Measurements from ENCODE around the gene VCAM1.
A peak's percentile ranks its signal among the peaks of the same experiment; 100 is the strongest.

The VCAM1 gene

GRCh38 chr1:100724281-100724680 is 4.7 kb downstream of the VCAM1 start:
- no peak for DNase-seq (ENCODE audit: low read depth)

- no peak for DNase-seq (ENCODE audit: low read depth)
These were observed 10.6 kb downstream of the VCAM1 start for GRCh38 chr1:100730130-100730529.

GRCh38 chr1:100731309-100731708 is 11.8 kb downstream of the VCAM1 start:
- DNase-seq (ENCODE audit: low read depth), result no peak

- no peak for DNase-seq (ENCODE audit: low read depth)
These were observed 12.2 kb downstream of the VCAM1 start for GRCh38 chr1:100731758-100732157.

- peak; percentile 85 for DNase-seq (ENCODE audit: low read depth)
These were observed 15.1 kb downstream of the VCAM1 start for GRCh38 chr1:100734676-100735075.

- DNase-seq (ENCODE audit: low read depth), result no peak
These were observed 15.7 kb downstream of the VCAM1 start for GRCh38 chr1:100735244-100735643.

- DNase-seq (ENCODE audit: low read depth), result no peak
These were observed 16.8 kb downstream of the VCAM1 start for GRCh38 chr1:100736324-100736723.

- peak; percentile 29 for DNase-seq (ENCODE audit: low read depth)
These were observed 17.2 kb downstream of the VCAM1 start for GRCh38 chr1:100736746-100737145.

- no peak for DNase-seq (ENCODE audit: low read depth)
These were observed 27.0 kb downstream of the VCAM1 start for GRCh38 chr1:100746542-100746932.

GRCh38 chr1:100747771-100748170 is 28.2 kb downstream of the VCAM1 start:
- DNase-seq (ENCODE audit: low read depth), result no peak

- no peak for DNase-seq (ENCODE audit: low read depth)
These were observed 30.7 kb downstream of the VCAM1 start for GRCh38 chr1:100750005-100750885.

GRCh38 chr1:100752791-100753190 is 33.2 kb downstream of the VCAM1 start:
- peak; percentile 33 for DNase-seq (ENCODE audit: low read depth)

- DNase-seq (ENCODE audit: low read depth), result no peak
These were observed 38.4 kb downstream of the VCAM1 start for GRCh38 chr1:100757946-100758345.

- DNase-seq (ENCODE audit: low read depth), result no peak
These were observed 39.6 kb downstream of the VCAM1 start for GRCh38 chr1:100759188-100759587.

GRCh38 chr1:100760511-100760910 is 41.0 kb downstream of the VCAM1 start:
- no peak for DNase-seq (ENCODE audit: low read depth)

- no peak for DNase-seq (ENCODE audit: low read depth)
These were observed 42.9 kb downstream of the VCAM1 start for GRCh38 chr1:100762461-100762860.

- peak; percentile 49 for DNase-seq (ENCODE audit: low read depth)
These were observed 47.8 kb downstream of the VCAM1 start for GRCh38 chr1:100767176-100767890.

- no peak for DNase-seq (ENCODE audit: low read depth)
These were observed 49.8 kb downstream of the VCAM1 start for GRCh38 chr1:100769323-100769722.

- no peak for DNase-seq (ENCODE audit: low read depth)
These were observed 50.5 kb downstream of the VCAM1 start for GRCh38 chr1:100769906-100770646.

- DNase-seq (ENCODE audit: low read depth), result no peak
These were observed 53.9 kb downstream of the VCAM1 start for GRCh38 chr1:100773444-100773843.

GRCh38 chr1:100774370-100774769 is 54.8 kb downstream of the VCAM1 start:
- no peak for DNase-seq (ENCODE audit: low read depth)

- DNase-seq (ENCODE audit: low read depth), result no peak
These were observed 55.9 kb downstream of the VCAM1 start for GRCh38 chr1:100775483-100775882.

GRCh38 chr1:100778748-100779147 is 59.2 kb downstream of the VCAM1 start:
- no peak for DNase-seq (ENCODE audit: low read depth)

Measured in HS-5 (cell line).